Activated T-helper 1 cell treated with anti-CD3 and anti-CD28 coated beads, Interleukin-12 subunit alpha, Interleukin-12 subunit beta, Interleukin-2, Interleukin-4 antibody, amounts not matched to agents 30 ng/mL and 10 ng/mL and 1 ng/mL, durations not matched to agents 14 hours and 24 hours and 36 hours (primary cell): ENCODE results near the gene SPTBN2. TPM values are rescaled to one million over a fixed set of nuclear protein-coding genes. Genes with fewer than 3 reads are reported as not detected.

Experiments used
- DNase-seq: peaks from one replicate; pipeline ENCODE4 v3.0.0; 2021; ENCODE audit warnings: low spot score
- H3K27ac Mint-ChIP-seq: one replicate; pipeline ENCODE4 v1.8.0; 2021; ENCODE audit warnings: mild to moderate bottlenecking, mixed read lengths
- H3K27me3 Mint-ChIP-seq: one replicate; pipeline ENCODE4 v1.8.0; 2022; ENCODE audit warnings: mild to moderate bottlenecking, moderate library complexity, mixed read lengths; ENCODE audit not compliant: insufficient read depth
- H3K36me3 Mint-ChIP-seq: one replicate; pipeline ENCODE4 v1.8.0; 2021; ENCODE audit warnings: low read depth, mixed read lengths
- H3K4me1 Mint-ChIP-seq: one replicate; pipeline ENCODE4 v1.8.0; 2021; ENCODE audit warnings: low read depth, mixed read lengths
- H3K4me3 Mint-ChIP-seq: one replicate; pipeline ENCODE4 v1.8.0; 2021; ENCODE audit warnings: mild to moderate bottlenecking, moderate library complexity, mixed read lengths
- H3K9me3 Mint-ChIP-seq: one replicate; pipeline ENCODE4 v1.8.0; 2021; ENCODE audit warnings: mixed read lengths
- intact Hi-C: fragments of 100-400 bp; cut with micrococcal nuclease; formaldehyde crosslinking; loops from one replicate; pipeline ENCODE4 v1.15.1; 2024
- total RNA-seq: library from RNA; stranded (reverse); gene quantifications from 2 replicates; pipeline ENCODE4 v1.2.3, GENCODE V29; 2022

The SPTBN2 gene
- total RNA-seq, 1 donor from 2014 or later: 0.91 TPM

DNA sequence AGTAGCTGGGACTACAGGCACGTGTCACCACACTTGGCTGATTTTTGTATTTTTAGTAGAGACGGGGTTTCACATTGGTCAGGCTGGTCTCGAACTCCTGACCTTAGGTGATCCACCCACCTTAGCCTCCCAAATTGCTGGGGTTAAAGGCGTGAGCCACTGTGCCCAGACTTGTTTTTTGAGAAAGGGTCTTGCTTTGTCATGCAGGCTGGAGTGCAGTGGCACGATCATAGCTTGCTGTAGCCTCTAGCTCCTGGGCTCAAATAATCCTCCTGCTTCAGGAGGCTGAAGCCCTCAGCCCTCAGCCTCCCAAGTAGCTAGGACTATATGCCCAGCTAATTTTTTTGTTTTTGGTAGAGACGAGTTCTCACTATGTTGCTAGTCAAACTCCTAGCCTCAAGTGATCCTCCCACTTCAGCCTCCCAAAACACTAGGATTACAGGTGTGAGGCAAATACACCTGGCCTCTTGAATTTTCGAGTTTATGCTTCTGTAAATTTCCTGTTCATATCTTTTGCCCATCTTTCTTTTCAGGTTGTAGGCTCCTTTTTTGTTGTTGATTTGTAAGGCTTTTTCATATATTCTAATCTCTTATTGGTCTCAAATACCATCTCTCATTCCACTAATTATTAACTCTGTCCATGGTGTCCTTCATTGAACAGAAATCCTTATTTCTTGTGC is 47.9 kb downstream of the SPTBN2 start:
- Mint-ChIP-seq H3K27ac (no peak overlapping the region), H3K36me3 (peaks cover 8% of the 10 kb centered on the region), H3K4me3 (no peak overlapping the region), H3K27me3 (no peaks in the 10 kb centered on the region), H3K4me1 (peaks cover 21% of the 10 kb centered on the region), H3K9me3 (no peaks in the 10 kb centered on the region)
- intact Hi-C loops: no loop called here
- DNase-seq: no peak

- peak within 1 kb of the TSS; percentile 95 for H3K4me3 Mint-ChIP-seq
- H3K27me3 Mint-ChIP-seq: no peaks in the 10 kb centered on the region
- H3K9me3 Mint-ChIP-seq: no peaks in the 10 kb centered on the region
- H3K4me1 Mint-ChIP-seq: peaks cover 35% of the 10 kb centered on the region
- DNase-seq: peak; percentile 94
- intact Hi-C loops: loop anchor here (1.0 to 5.0 kb wide), 15 partner anchors 39 to 388 kb away; partner anchors contain the start of genes ACTN3, BBS1, CCDC87 and CCS
- peaks cover 15% of the 10 kb centered on the region for H3K36me3 Mint-ChIP-seq
- peak within 1 kb of the TSS; percentile 97 for H3K27ac Mint-ChIP-seq
Measured at GRCh38 chr11:66677599-66678375, 51.2 kb downstream of the SPTBN2 start, which contains the start of gene RBM4B. RBM4B (minus strand) TSS chr11:66677887; CDS start chr11:66677079, 808 bp downstream.

DNA sequence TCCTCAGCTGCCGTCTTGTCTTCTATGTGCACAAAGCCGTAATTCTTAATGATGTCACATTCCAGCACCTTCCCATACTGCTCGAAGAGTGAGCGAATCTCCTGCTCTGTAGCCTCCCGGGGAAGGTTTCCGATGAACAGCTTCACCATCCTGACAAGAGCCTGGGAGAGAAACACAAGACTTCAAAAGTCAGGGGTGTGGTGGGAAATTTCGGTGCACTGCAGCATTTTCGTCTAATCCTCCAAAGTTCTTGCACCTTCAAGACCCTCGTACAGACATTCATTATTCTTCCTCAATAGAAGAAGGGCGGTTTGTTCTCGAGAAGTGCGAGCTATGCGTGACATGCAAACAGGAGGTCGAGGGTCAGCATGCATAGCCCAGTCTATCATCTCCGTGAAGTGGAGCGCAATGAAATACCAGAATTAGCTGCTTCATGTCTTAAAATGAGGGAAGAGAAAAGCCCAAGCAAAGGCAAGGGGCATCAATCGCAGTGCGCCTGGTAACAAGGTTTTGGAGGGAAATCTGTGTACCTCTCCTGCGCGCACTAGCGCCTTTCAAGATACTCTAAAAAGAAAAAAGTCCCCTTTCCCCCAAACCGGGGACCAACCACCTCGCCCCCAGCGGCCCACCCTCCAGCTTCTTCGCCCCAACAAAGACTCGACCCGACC is 52.0 kb downstream of the SPTBN2 start:
- Mint-ChIP-seq H3K4me1 (peaks cover 35% of the 10 kb centered on the region), H3K9me3 (no peaks in the 10 kb centered on the region), H3K27me3 (no peaks in the 10 kb centered on the region), H3K36me3 (peaks cover 15% of the 10 kb centered on the region), H3K27ac (peak overlapping the region; percentile 97), H3K4me3 (peak overlapping the region; percentile 95)
- intact Hi-C loops: loop anchor here (1.0 to 5.0 kb wide), 4 partner anchors 166 to 364 kb away; partner anchors contain the start of genes PELI3 and RCE1
- DNase-seq: no peak

GRCh38 chr11:66676282-66676919 is 52.6 kb downstream of the SPTBN2 start:
- Mint-ChIP-seq H3K4me3 (peak overlapping the region; percentile 95), H3K36me3 (peaks cover 15% of the 10 kb centered on the region), H3K9me3 (no peaks in the 10 kb centered on the region), H3K27me3 (no peaks in the 10 kb centered on the region), H3K4me1 (peaks cover 35% of the 10 kb centered on the region), H3K27ac (peak overlapping the region; percentile 57)
- intact Hi-C loops: loop anchor here (2.0 to 5.0 kb wide), 2 partner anchors 289 to 364 kb away; no protein-coding TSS in a partner anchor
- no peak for DNase-seq

- Mint-ChIP-seq H3K4me3 (no peak overlapping the region), H3K27ac (peak overlapping the region; percentile 1), H3K4me1 (peaks cover 35% of the 10 kb centered on the region), H3K9me3 (no peaks in the 10 kb centered on the region), H3K27me3 (no peaks in the 10 kb centered on the region), H3K36me3 (peaks cover 17% of the 10 kb centered on the region)
- intact Hi-C loops: loop anchor here (5.0 kb wide), 1 partner anchor 288 kb away; no protein-coding TSS in a partner anchor
- no peak for DNase-seq
Measured at GRCh38 chr11:66674964-66675602, 53.9 kb downstream of the SPTBN2 start.

GRCh38 chr11:66670816-66671215 is 58.2 kb downstream of the SPTBN2 start:
- peaks cover 22% of the 10 kb centered on the region for H3K36me3 Mint-ChIP-seq
- intact Hi-C loops: no loop called here

DNA sequence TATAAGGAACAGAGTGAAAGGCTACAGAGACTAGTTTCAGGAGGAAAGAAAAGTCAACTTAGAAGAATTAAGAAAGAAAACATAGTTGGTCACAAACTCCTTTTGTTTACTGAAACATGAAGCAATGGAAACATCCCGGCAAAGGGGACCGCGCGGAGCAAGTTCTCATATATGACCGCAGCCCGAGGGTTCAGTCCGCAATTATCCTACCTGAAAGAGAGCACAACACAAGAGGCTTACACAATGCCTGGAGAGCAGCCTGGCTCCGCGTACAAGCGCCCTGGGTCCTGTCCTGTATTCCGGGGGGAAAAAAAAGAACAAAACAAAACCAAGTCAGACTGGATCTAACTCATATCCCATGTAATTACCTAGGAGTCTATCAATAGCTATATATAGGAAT is 63.6 kb downstream of the SPTBN2 start:
- Mint-ChIP-seq H3K9me3 (no peaks in the 10 kb centered on the region), H3K27ac (no peak overlapping the region), H3K4me1 (peaks cover 4% of the 10 kb centered on the region)

More at GRCh38 chr11:66670816-66671215, 58.2 kb downstream of the SPTBN2 start:
- H3K27ac Mint-ChIP-seq: no peak overlapping the region
- peaks cover 15% of the 10 kb centered on the region for H3K4me1 Mint-ChIP-seq
- no peaks in the 10 kb centered on the region for H3K9me3 Mint-ChIP-seq
- no peak overlapping the region for H3K4me3 Mint-ChIP-seq
- H3K27me3 Mint-ChIP-seq: no peaks in the 10 kb centered on the region
- no peak for DNase-seq

DNA sequence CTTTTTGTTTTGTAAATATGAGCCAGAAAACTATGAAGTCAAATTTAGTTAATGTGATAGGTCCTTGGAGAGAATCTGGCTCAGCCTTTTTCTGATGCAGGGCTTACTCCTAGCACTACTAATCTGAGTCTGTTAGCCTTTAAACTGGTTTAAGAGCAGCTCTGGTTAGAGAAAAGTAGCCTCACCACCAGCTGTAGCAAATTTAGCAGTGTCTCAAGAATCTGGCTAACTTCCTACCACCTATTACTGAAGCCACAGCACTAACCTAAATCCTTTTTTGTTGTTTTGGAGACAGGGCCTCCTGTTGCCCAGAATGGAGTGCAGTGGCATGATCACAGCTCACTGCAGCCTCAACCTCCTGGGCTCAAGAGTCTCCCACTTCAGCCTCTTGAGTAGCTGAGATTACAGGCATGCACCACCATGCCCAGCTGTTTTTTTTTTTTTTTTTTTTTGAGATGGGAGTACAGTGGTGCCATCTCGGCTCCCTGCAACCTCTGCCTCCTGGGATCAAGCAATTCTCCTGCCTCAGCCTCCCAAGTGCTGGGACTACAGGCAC is 65.2 kb downstream of the SPTBN2 start:
- intact Hi-C loops: no loop called here
- H3K27me3 Mint-ChIP-seq: no peaks in the 10 kb centered on the region
- DNase-seq: no peak

More for the DNA sequence above, 63.6 kb downstream of the SPTBN2 start:
- Mint-ChIP-seq H3K27me3 (no peaks in the 10 kb centered on the region), H3K4me3 (no peak overlapping the region), H3K36me3 (peaks cover 25% of the 10 kb centered on the region)
- intact Hi-C loops: no loop called here
- no peak for DNase-seq

DNA sequence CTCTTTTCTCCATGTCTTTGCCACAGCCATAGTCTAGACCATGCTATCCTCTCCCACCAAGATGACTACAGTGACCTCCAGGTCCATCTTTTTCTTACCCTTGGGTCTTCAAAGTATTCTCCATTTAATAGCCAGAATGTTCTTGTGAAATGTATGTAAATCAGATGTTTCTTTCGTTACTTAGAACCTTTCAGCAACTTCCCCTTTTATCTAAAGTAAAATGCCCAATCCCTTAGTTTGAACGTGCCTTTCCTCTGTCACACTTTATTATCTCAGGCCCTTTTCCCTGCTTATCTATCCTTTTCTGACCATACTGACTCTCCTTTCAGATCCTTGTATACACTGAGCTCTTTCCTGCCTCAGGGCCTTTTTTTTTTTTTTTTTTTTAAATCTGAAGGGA is 69.3 kb downstream of the SPTBN2 start:
- Mint-ChIP-seq H3K4me3 (no peak overlapping the region), H3K27me3 (no peaks in the 10 kb centered on the region), H3K9me3 (no peaks in the 10 kb centered on the region), H3K4me1 (peaks cover 5% of the 10 kb centered on the region), H3K27ac (peak overlapping the region; percentile 5), H3K36me3 (peaks cover 18% of the 10 kb centered on the region)
- no peak for DNase-seq
- intact Hi-C loops: no loop called here

More for the DNA sequence above, 65.2 kb downstream of the SPTBN2 start:
- no peak overlapping the region for H3K27ac Mint-ChIP-seq
- H3K4me1 Mint-ChIP-seq: peaks cover 5% of the 10 kb centered on the region
- no peak overlapping the region for H3K4me3 Mint-ChIP-seq
- no peaks in the 10 kb centered on the region for H3K9me3 Mint-ChIP-seq
- H3K36me3 Mint-ChIP-seq: peaks cover 27% of the 10 kb centered on the region

DNA sequence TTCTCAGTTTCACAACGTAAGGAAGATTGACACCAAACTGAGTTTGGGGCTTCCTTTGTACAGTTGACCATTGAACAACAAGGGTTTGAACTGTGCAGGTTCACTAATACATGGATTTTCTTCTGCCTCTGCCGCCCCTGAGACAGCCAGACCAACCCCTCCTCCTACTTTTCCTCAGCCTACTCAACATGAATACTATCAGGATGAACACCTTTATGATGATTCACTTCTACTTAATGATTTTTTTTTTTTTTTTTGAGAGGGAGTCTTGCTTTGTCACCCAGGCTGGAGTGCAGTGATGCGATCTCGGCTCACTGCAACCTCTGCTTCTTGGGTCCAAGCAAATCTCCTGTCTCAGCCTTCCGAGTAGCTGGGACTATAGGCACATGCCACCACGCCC is 75.9 kb downstream of the SPTBN2 start:
- no peaks in the 10 kb centered on the region for H3K27me3 Mint-ChIP-seq
- H3K27ac Mint-ChIP-seq: no peak overlapping the region
- H3K36me3 Mint-ChIP-seq: peaks cover 29% of the 10 kb centered on the region
- H3K4me1 Mint-ChIP-seq: peaks cover 5% of the 10 kb centered on the region
- no peak for DNase-seq
- no peaks in the 10 kb centered on the region for H3K9me3 Mint-ChIP-seq
- intact Hi-C loops: no loop called here
- no peak overlapping the region for H3K4me3 Mint-ChIP-seq

GRCh38 chr11:66652651-66653050 is 76.4 kb downstream of the SPTBN2 start:
- Mint-ChIP-seq H3K36me3 (peaks cover 30% of the 10 kb centered on the region), H3K27me3 (no peaks in the 10 kb centered on the region), H3K27ac (peak overlapping the region; percentile 61)

GRCh38 chr11:66651016-66651415 is 78.0 kb downstream of the SPTBN2 start:
- no peak overlapping the region for H3K27ac Mint-ChIP-seq
- H3K4me1 Mint-ChIP-seq: peaks cover 16% of the 10 kb centered on the region
- no peaks in the 10 kb centered on the region for H3K27me3 Mint-ChIP-seq
- no peaks in the 10 kb centered on the region for H3K9me3 Mint-ChIP-seq
- peaks cover 45% of the 10 kb centered on the region for H3K36me3 Mint-ChIP-seq
- no peak overlapping the region for H3K4me3 Mint-ChIP-seq
- no peak for DNase-seq
- intact Hi-C loops: no loop called here

More at GRCh38 chr11:66652651-66653050, 76.4 kb downstream of the SPTBN2 start:
- intact Hi-C loops: no loop called here
- Mint-ChIP-seq H3K4me3 (no peak overlapping the region), H3K4me1 (peaks cover 5% of the 10 kb centered on the region), H3K9me3 (no peaks in the 10 kb centered on the region)
- DNase-seq: no peak
